Trophoblast cell (in vitro differentiated cells and primary cell): Measurements from ENCODE around the gene APBA2.

Source experiments
- DNase-seq, 2 donors: peaks; one replicate each; pipeline ENCODE4 v3.0.0-alpha.2; 2016
- H2AFZ ChIP-seq: 2 replicates; pipeline ENCODE4 v1.6.1; 2013; ENCODE audit warnings: low read length, moderate library complexity, mild to moderate bottlenecking; ENCODE audit not compliant: insufficient read depth, poor library complexity
- H2AK5ac ChIP-seq: 2 replicates; pipeline ENCODE4 v1.6.1; 2013; ENCODE audit warnings: mild to moderate bottlenecking, low read length
- H2BK120ac ChIP-seq: 2 replicates; pipeline ENCODE4 v1.6.1; 2013; ENCODE audit warnings: low read length, mild to moderate bottlenecking, moderate library complexity; ENCODE audit not compliant: insufficient read depth, poor library complexity
- H2BK12ac ChIP-seq: 2 replicates; pipeline ENCODE4 v1.6.1; 2013; ENCODE audit warnings: mild to moderate bottlenecking, low read length, moderate library complexity
- H2BK5ac ChIP-seq: 2 replicates; pipeline ENCODE4 v1.6.1; 2013; ENCODE audit warnings: low read length, low read depth, moderate library complexity, mild to moderate bottlenecking; ENCODE audit not compliant: poor library complexity
- H3K14ac ChIP-seq: 2 replicates; pipeline ENCODE4 v1.6.1; 2013; ENCODE audit warnings: mild to moderate bottlenecking, low read length
- H3K18ac ChIP-seq: 2 replicates; pipeline ENCODE4 v1.6.1; 2013; ENCODE audit warnings: mild to moderate bottlenecking, low read length
- H3K23ac ChIP-seq: 2 replicates; pipeline ENCODE4 v1.6.1; 2013; ENCODE audit warnings: low read length
- H3K27ac ChIP-seq: 2 replicates; pipeline ENCODE4 v1.5.1; 2013; ENCODE audit warnings: low read depth, mild to moderate bottlenecking, inconsistent platforms, low read length, moderate library complexity
- H3K27me3 ChIP-seq: 2 replicates; pipeline ENCODE4 v1.6.1; 2013; ENCODE audit warnings: inconsistent platforms, mild to moderate bottlenecking, low read length, moderate library complexity; ENCODE audit not compliant: insufficient read depth
- H3K36me3 ChIP-seq, 2 experiments: 1 replicate in 1 of 2; 2 replicates in 1 of 2; pipeline ENCODE4 v1.6.1; 2013; ENCODE audit warnings: low read length in 2 of 2, mild to moderate bottlenecking in 2 of 2, moderate library complexity in 1 of 2; ENCODE audit not compliant: insufficient read depth in 2 of 2, control insufficient read depth in 1 of 2
- H3K4ac ChIP-seq: 2 replicates; pipeline ENCODE4 v1.6.1; 2013; ENCODE audit warnings: low read depth, mild to moderate bottlenecking, low read length, moderate library complexity
- H3K4me1 ChIP-seq, 2 experiments: 1 replicate in 1 of 2; 2 replicates in 1 of 2; pipeline ENCODE4 v1.6.1; 2013; ENCODE audit warnings: low read length in 2 of 2, mild to moderate bottlenecking in 2 of 2, moderate library complexity in 1 of 2; ENCODE audit not compliant: insufficient read depth in 2 of 2, control insufficient read depth in 1 of 2
- H3K4me2 ChIP-seq: 2 replicates; pipeline ENCODE4 v1.6.1; 2013; ENCODE audit warnings: inconsistent platforms, mild to moderate bottlenecking, low read length, moderate library complexity
- H3K4me3 ChIP-seq: 2 replicates; pipeline ENCODE4 v1.5.1; 2013; ENCODE audit warnings: mild to moderate bottlenecking, low read depth, low read length, inconsistent platforms
- H3K79me1 ChIP-seq: one replicate; pipeline ENCODE4 v1.6.1; 2013; ENCODE audit warnings: low read length
- H3K79me2 ChIP-seq: 2 replicates; pipeline ENCODE4 v1.6.1; 2013; ENCODE audit warnings: low read length, mild to moderate bottlenecking; ENCODE audit not compliant: control insufficient read depth, insufficient read depth, poor library complexity
- H3K9ac ChIP-seq: 2 replicates; pipeline ENCODE4 v1.6.1; 2013; ENCODE audit warnings: mild to moderate bottlenecking, low read length
- H3K9me3 ChIP-seq: 2 replicates; pipeline ENCODE4 v1.6.1; 2013; ENCODE audit warnings: low read depth, mild to moderate bottlenecking, control low read depth, inconsistent platforms, low read length; ENCODE audit not compliant: insufficient read depth
- H4K12ac ChIP-seq: 2 replicates; pipeline ENCODE4 v1.6.1; 2013; ENCODE audit warnings: low read depth, mild to moderate bottlenecking, low read length, moderate library complexity
- H4K8ac ChIP-seq: 2 replicates; pipeline ENCODE4 v1.6.1; 2013; ENCODE audit warnings: low read depth, mild to moderate bottlenecking, low read length, moderate library complexity
- H4K91ac ChIP-seq: one replicate; pipeline ENCODE4 v1.6.1; 2013; ENCODE audit warnings: low read depth, mild to moderate bottlenecking, low read length, moderate library complexity
- WGBS: extraction: QIAGEN DNeasy Blood & Tissue Kit; methylation state at CpG from one replicate; pipeline ENCODE4 v1.1.7; 2013; ENCODE audit warnings: missing lambda C conversion rate; ENCODE audit not compliant: insufficient read length, insufficient coverage; ENCODE audit errors: extremely low coverage; 5-methylcytosine and 5-hydroxymethylcytosine counted together

The APBA2 gene

DNA sequence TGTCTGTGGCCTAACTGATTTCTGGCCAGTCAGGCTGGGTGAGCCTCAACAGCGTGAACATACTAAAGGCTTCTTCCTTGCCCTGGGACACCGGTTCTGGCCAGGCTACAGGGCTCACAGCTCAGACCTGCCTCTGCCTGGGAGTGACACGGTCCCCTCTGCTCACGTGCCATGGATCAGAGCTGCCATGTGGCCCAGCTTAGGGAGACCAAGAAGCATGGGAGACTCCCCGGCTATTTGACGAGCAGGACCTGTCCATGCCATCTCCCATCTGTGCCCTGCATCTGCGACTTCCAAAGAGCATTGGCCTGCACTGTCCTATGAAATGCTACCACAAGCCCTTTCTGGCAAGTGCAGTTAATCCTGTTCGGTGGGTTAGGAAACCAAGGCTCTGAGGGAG lies 57.4 kb downstream of the APBA2 start:
- Histone ChIP-seq H3K4ac (no peak overlapping the region), H3K9me3 (peaks cover 2% of the 10 kb centered on the region), H2BK120ac (no peak overlapping the region), H4K12ac (no peak overlapping the region), H2AFZ (no peak overlapping the region), H3K18ac (no peak overlapping the region), H3K79me1 (no peaks in the 10 kb centered on the region), H3K9ac (no peak overlapping the region), H4K91ac (no peak overlapping the region), H3K27me3 (no peaks in the 10 kb centered on the region), H2AK5ac (no peak overlapping the region), H3K27ac (no peak overlapping the region), H3K4me3 (no peak overlapping the region), H3K79me2 (no peaks in the 10 kb centered on the region), H3K4me2 (no peak overlapping the region), H2BK5ac (no peak overlapping the region), H3K4me1 (no peaks in the 10 kb centered on the region), H3K36me3 (no peaks in the 10 kb centered on the region), H4K8ac (no peak overlapping the region), H3K23ac (no peak overlapping the region), H2BK12ac (no peak overlapping the region), H3K14ac (no peak overlapping the region)
- no CpG with 5 or more reads among the region's 8 CpGs for WGBS
- no peak for DNase-seq

DNA sequence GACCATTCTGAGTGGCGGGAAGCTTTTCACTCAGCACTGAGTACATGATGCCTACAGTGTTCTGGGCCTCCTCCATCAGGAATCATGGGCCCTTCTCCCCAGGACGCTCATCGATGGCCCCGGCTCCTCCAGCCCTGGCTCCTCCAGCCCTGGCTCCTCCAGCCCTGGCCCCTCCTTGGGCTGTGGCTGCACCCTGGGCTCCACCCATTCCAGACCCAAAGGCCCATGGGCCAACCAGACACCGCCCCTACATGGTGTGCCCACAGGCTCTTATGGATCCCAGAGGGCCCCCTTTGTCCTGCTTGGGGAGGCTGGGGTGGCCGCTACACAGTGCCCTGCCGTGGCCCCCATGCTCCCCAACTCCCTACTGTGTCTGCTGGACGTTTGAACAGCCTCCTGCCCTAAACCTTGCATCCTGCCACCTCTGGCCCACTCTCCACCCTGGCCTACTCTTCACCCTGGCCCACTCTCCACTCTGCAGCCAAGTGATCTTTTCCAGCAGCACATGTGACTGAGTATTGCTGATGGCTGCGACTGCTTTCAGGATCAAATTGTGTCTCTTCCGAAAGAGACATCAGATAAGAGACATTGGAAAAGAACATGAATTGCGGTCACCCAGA lies 57.9 kb downstream of the APBA2 start:
- H2BK120ac ChIP-seq: no peak overlapping the region
- no peaks in the 10 kb centered on the region for H3K36me3 ChIP-seq
- H3K18ac ChIP-seq: no peak overlapping the region
- H3K14ac ChIP-seq: no peak overlapping the region
- H3K79me1 ChIP-seq: no peaks in the 10 kb centered on the region
- H3K27ac ChIP-seq: no peak overlapping the region
- H3K79me2 ChIP-seq: no peaks in the 10 kb centered on the region
- H3K4ac ChIP-seq: no peak overlapping the region
- no CpG with 5 or more reads among the region's 11 CpGs for WGBS
- no peak overlapping the region for H4K91ac ChIP-seq
- no peak overlapping the region for H3K4me2 ChIP-seq
- H2BK5ac ChIP-seq: no peak overlapping the region
- no peak overlapping the region for H2AK5ac ChIP-seq
- no peak for DNase-seq
- H3K4me3 ChIP-seq: no peak overlapping the region
- H3K9me3 ChIP-seq: peaks cover 2% of the 10 kb centered on the region
- no peak overlapping the region for H2AFZ ChIP-seq
- H2BK12ac ChIP-seq: no peak overlapping the region
- no peak overlapping the region for H4K12ac ChIP-seq
- H4K8ac ChIP-seq: no peak overlapping the region
- no peaks in the 10 kb centered on the region for H3K27me3 ChIP-seq
- H3K9ac ChIP-seq: no peak overlapping the region
- no peaks in the 10 kb centered on the region for H3K4me1 ChIP-seq
- H3K23ac ChIP-seq: no peak overlapping the region

GRCh38 chr15:28944286-28944685 lies 58.5 kb downstream of the APBA2 start:
- Histone ChIP-seq H4K91ac (no peak overlapping the region), H3K9me3 (peaks cover 2% of the 10 kb centered on the region), H2AK5ac (no peak overlapping the region), H3K27ac (no peak overlapping the region), H2BK120ac (no peak overlapping the region), H3K18ac (no peak overlapping the region), H3K4me2 (no peak overlapping the region), H3K27me3 (no peaks in the 10 kb centered on the region), H2BK5ac (no peak overlapping the region), H3K4me3 (no peak overlapping the region), H3K36me3 (no peaks in the 10 kb centered on the region), H3K79me2 (no peaks in the 10 kb centered on the region), H2AFZ (no peak overlapping the region), H3K4ac (no peak overlapping the region), H4K8ac (no peak overlapping the region), H4K12ac (no peak overlapping the region), H3K9ac (no peak overlapping the region), H3K79me1 (no peaks in the 10 kb centered on the region), H3K4me1 (no peaks in the 10 kb centered on the region), H3K14ac (no peak overlapping the region), H3K23ac (no peak overlapping the region), H2BK12ac (no peak overlapping the region)
- DNase-seq: no peak
- WGBS: no CpG with 5 or more reads among the region's 16 CpGs

GRCh38 chr15:28944696-28945300 lies 59.0 kb downstream of the APBA2 start:
- Histone ChIP-seq H3K14ac (no peak overlapping the region), H2AK5ac (no peak overlapping the region), H4K12ac (no peak overlapping the region), H3K4me1 (no peaks in the 10 kb centered on the region), H3K79me2 (no peaks in the 10 kb centered on the region), H3K4me2 (no peak overlapping the region), H3K4ac (no peak overlapping the region), H3K4me3 (no peak overlapping the region), H4K91ac (no peak overlapping the region), H3K27ac (no peak overlapping the region), H3K36me3 (no peaks in the 10 kb centered on the region), H4K8ac (no peak overlapping the region), H3K79me1 (no peaks in the 10 kb centered on the region), H3K23ac (no peak overlapping the region), H2BK120ac (no peak overlapping the region), H3K27me3 (no peaks in the 10 kb centered on the region), H2AFZ (no peak overlapping the region), H3K9ac (no peak overlapping the region), H3K18ac (no peak overlapping the region), H3K9me3 (no peaks in the 10 kb centered on the region), H2BK5ac (no peak overlapping the region), H2BK12ac (no peak overlapping the region)
- no CpG with 5 or more reads among the region's 14 CpGs for WGBS
- no peak for DNase-seq
